A549 (cell line): ENCODE data around the gene EVPL. TPM values are rescaled to one million over a fixed set of nuclear protein-coding genes. Genes with fewer than 3 reads are reported as not detected.

Experiments
- ATAC-seq, 2 experiments: fragments of 200-7000 bp in 1 of 2; fragments of >200 bp in 1 of 2; cut with Nextera tagmentation in 1 of 2; cut with Tn5 transposase in 1 of 2; 3 replicates each; pipeline versions ENCODE4 v1.8.0 to v1.9.1; 2018 to 2020; ENCODE audit warnings: mild to moderate bottlenecking in 1 of 2, moderate library complexity in 1 of 2
- CTCF ChIA-PET: fragments of 300-600 bp; sonication (Branson Sonifier 250); formaldehyde crosslinking; extraction: SDS; loops from one replicate; lab custom pipeline; 2021; ENCODE audit warnings: antibody characterized with exemption, inconsistent platforms; lab: Yijun Ruan, JAX
- POLR2A ChIA-PET: fragments of 350-600 bp; formaldehyde crosslinking; extraction: SDS; loops from one replicate; lab custom pipeline; 2021; ENCODE audit warnings: antibody characterized with exemption, inconsistent platforms; lab: Yijun Ruan, JAX
- DNase-seq, 2 experiments: peaks; one replicate each; pipeline versions ENCODE4 v3.0.0 to v3.0.0-alpha.2; 2011 to 2016; ENCODE audit warnings: low read depth in 1 of 2, low spot score in 1 of 2
- FAIRE-seq: peaks from 2 replicates; lab custom pipeline; 2011; peaks lifted over from hg19 to GRCh38; lab: Jason Lieb, UNC
- H3K27ac ChIP-seq, 2 experiments: fragments of >200 bp; sonication (Bioruptor Twin); formaldehyde crosslinking; 3 replicates each; pipeline ENCODE4 v1.5.1; 2016 to 2017
- H3K4me1 ChIP-seq: fragments of >200 bp; sonication (Bioruptor Twin); formaldehyde crosslinking; 3 replicates; pipeline ENCODE4 v1.6.1; 2016
- H3K4me2 ChIP-seq: fragments of >200 bp; sonication (Bioruptor Twin); formaldehyde crosslinking; 3 replicates; pipeline ENCODE4 v1.6.1; 2016
- H3K4me3 ChIP-seq: fragments of >200 bp; sonication (Bioruptor Twin); formaldehyde crosslinking; 3 replicates; pipeline ENCODE4 v1.5.1; 2016
- H3K9me3 ChIP-seq: fragments of >200 bp; sonication (Bioruptor Twin); formaldehyde crosslinking; 3 replicates; pipeline ENCODE4 v1.6.1; 2016
- CHD4 ChIP-seq: fragments of 200-600 bp; sonication (generic); IDR thresholded peaks from 2 replicates; pipeline ENCODE4 v1.6.1; 2016; ENCODE audit warnings: antibody characterized with exemption, mild to moderate bottlenecking, borderline replicate concordance
- EHF ChIP-seq: fragments of 250-450 bp; sonication (Bioruptor Pico); IDR thresholded peaks from 2 replicates; pipeline ENCODE4 v1.5.0; 2020; ENCODE audit warnings: mild to moderate bottlenecking
- EP300 ChIP-seq, 2 experiments: fragments of >200 bp; sonication (Bioruptor Twin); formaldehyde crosslinking; IDR thresholded peaks; 2 replicates in 1 of 2; 3 replicates in 1 of 2; pipeline ENCODE4 v1.6.1; 2016 to 2017
- FOSB ChIP-seq: fragments of 250-450 bp; sonication (Bioruptor Pico); IDR thresholded peaks from 2 replicates; pipeline ENCODE4 v1.5.0; 2020; ENCODE audit warnings: mild to moderate bottlenecking, moderate library complexity
- FOSL2 ChIP-seq, 2 experiments: fragments of 450-650 bp in 1 of 2; fragments of >200 bp in 1 of 2; sonication (Bioruptor Twin) in 1 of 2; formaldehyde crosslinking; IDR thresholded peaks; 2 replicates each; pipeline versions ENCODE4 v1.5.0 to v1.6.1; 2016 to 2020; ENCODE audit warnings: mild to moderate bottlenecking in 1 of 2, moderate library complexity in 1 of 2
- HOXA7 ChIP-seq: fragments of 250-450 bp; sonication (Bioruptor Pico); IDR thresholded peaks from 2 replicates; pipeline ENCODE4 v1.5.0; 2020; ENCODE audit warnings: mild to moderate bottlenecking, moderate library complexity
- KDM1A ChIP-seq: fragments of 200-600 bp; sonication (generic); IDR thresholded peaks from 2 replicates; pipeline ENCODE4 v1.6.1; 2016; ENCODE audit warnings: low read depth, mild to moderate bottlenecking
- PHF8 ChIP-seq: fragments of 200-600 bp; sonication (generic); IDR thresholded peaks from 2 replicates; pipeline ENCODE4 v1.6.1; 2016; ENCODE audit warnings: low read depth, mild to moderate bottlenecking, antibody characterized with exemption, moderate library complexity, borderline replicate concordance
- RARB ChIP-seq: fragments of 250-450 bp; sonication (Bioruptor Pico); IDR thresholded peaks from 2 replicates; pipeline ENCODE4 v1.8.0; 2021; ENCODE audit warnings: mild to moderate bottlenecking, moderate library complexity
- RCOR1 ChIP-seq: fragments of 150-350 bp; IDR thresholded peaks from 2 replicates; pipeline ENCODE4 v1.6.1; 2014; ENCODE audit warnings: antibody characterized with exemption, low read length, low read depth
- SMC3 ChIP-seq: fragments of >200 bp; sonication (Bioruptor Twin); formaldehyde crosslinking; IDR thresholded peaks from 3 replicates; pipeline ENCODE4 v1.6.1; 2018; ENCODE audit warnings: inconsistent platforms
- SREBF2 ChIP-seq: fragments of 450-650 bp; IDR thresholded peaks from 2 replicates; pipeline ENCODE4 v1.6.1; 2014; ENCODE audit warnings: mild to moderate bottlenecking, moderate library complexity
- ZNF302 ChIP-seq: fragments of 250-450 bp; sonication (Bioruptor Pico); IDR thresholded peaks from 2 replicates; pipeline ENCODE4 v1.9.0; 2021; ENCODE audit warnings: inconsistent platforms, mild to moderate bottlenecking, moderate library complexity
- ZSCAN20 ChIP-seq: fragments of 250-450 bp; sonication (Bioruptor Pico); IDR thresholded peaks from 2 replicates; pipeline ENCODE4 v1.8.0; 2022; ENCODE audit warnings: mild to moderate bottlenecking, moderate library complexity
- WGBS: methylation state at CpG from one replicate; pipeline ENCODE4 v1.1.6; 2017; ENCODE audit errors: missing lambda C conversion rate; 5-methylcytosine and 5-hydroxymethylcytosine counted together
- polyA plus RNA-seq, 4 experiments: library from polyadenylated mRNA; depleted of rRNA in 3 of 4; stranded (reverse); fragments of >200 nt; fragmentation: RNase III in 1 of 4; extraction: RNeasy Plus Mini Kit Qiagen cat#74134 plus additional on column Dnase treatment in 1 of 4; gene quantifications; 2 replicates in 3 of 4; 3 replicates in 1 of 4; pipeline ENCODE4 v1.2.3, GENCODE V29; 2011 to 2017
- TF ChIP-seq, protein P1 (sequence below): fragments of >200 bp; sonication (Bioruptor Twin); formaldehyde crosslinking; IDR thresholded peaks from 3 replicates; pipeline ENCODE4 v1.5.1; 2016
- TF ChIP-seq, protein P2 (sequence below): fragments of 250-450 bp; sonication (Bioruptor Pico); IDR thresholded peaks from 2 replicates; pipeline ENCODE4 v1.5.0; 2020; ENCODE audit warnings: low read depth, mild to moderate bottlenecking, moderate library complexity
- TF ChIP-seq, protein P3 (sequence below): fragments of 450-650 bp; IDR thresholded peaks from 2 replicates; pipeline ENCODE4 v1.6.1; 2014; ENCODE audit warnings: antibody characterized with exemption
- TF ChIP-seq, protein P4 (sequence below): IDR thresholded peaks from 2 replicates; pipeline ENCODE4 v1.6.1; 2012
- TF ChIP-seq, protein P5 (sequence below): fragments of >200 bp; sonication (Bioruptor Twin); formaldehyde crosslinking; IDR thresholded peaks from 3 replicates; pipeline ENCODE4 v1.6.1; 2016
- TF ChIP-seq, protein P6 (sequence below): IDR thresholded peaks from 2 replicates; pipeline ENCODE4 v1.6.1; 2012

Gene EVPL
- polyA plus RNA-seq, 2 of the 4 experiments (the other 2 are of a cell fraction): 4.1 to 13.9 TPM

DNA sequence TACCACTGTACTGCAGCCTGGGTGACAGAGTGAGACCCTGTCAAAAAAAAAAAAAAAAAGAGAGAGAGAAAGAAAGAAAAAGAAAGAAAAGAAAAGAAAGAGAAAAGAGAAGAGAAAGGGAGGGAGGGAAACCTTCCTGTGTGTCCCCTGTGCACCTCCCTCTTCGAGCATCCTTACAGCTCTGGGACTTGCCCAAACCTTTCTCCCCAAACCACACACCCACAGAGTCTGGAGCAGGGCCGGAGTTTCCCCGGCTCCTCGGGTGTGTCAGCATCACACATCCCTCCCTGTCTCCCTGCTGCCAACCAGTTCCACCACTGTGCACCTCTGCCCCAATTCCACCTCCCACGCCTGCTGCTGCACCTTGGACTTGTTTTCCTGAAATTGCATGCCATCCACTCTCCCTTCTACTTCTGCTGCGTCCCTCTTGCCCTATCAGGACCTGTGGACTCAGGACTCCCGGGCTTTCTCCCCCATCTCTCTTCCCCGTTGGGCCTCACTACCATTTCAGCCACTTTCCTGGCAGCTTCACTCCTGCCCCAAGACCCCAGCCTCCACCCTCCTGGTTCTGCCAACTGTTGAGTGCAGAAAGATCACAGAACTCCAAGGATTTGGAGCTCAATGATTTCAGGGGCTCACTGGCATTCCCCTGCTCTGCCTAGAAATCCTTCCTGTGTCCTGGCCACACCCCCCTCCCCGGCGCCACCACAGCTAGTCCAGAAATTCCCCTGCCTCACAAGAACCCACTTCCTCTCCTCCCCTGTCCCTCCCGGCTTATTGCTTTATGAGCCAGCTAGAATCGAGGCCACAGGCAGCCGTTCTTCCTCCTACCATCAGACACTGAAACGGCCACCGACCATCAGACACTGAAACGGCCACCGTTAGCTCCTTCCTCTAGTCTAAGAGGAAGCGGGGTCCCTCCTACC, 30.2 kb downstream of the EVPL start:
- Histone ChIP-seq H3K4me3 (no peak overlapping the region), H3K9me3 (no peaks in the 10 kb centered on the region), H3K4me2 (no peak overlapping the region), H3K27ac (peak overlapping the region in 1 of 2 experiments; percentile 17; a peak in 1 of 6 replicates), H3K4me1 (peaks cover 15% of the 10 kb centered on the region; the same call in 2 of the 3 replicates)
- ChIA-PET POLR2A (no interaction called here), CTCF (interaction anchor here (0.6 to 24.2 kb wide), 9 partner anchors 8 to 1559 kb away, joined by 3 to 408 read pairs (median 5); partner anchors contain the start of gene MRPL38)
- 69% methylated on average over 18 of the region's 18 CpGs for WGBS
- no peak for TF ChIP-seq ZNF302 (CRISPR knock-in tag)
- no peak for TF ChIP-seq PHF8
- no peak for TF ChIP-seq HOXA7
- TF ChIP-seq EHF (CRISPR knock-in tag): no peak
- no peak for TF ChIP-seq CHD4
- TF ChIP-seq, protein P1, sequence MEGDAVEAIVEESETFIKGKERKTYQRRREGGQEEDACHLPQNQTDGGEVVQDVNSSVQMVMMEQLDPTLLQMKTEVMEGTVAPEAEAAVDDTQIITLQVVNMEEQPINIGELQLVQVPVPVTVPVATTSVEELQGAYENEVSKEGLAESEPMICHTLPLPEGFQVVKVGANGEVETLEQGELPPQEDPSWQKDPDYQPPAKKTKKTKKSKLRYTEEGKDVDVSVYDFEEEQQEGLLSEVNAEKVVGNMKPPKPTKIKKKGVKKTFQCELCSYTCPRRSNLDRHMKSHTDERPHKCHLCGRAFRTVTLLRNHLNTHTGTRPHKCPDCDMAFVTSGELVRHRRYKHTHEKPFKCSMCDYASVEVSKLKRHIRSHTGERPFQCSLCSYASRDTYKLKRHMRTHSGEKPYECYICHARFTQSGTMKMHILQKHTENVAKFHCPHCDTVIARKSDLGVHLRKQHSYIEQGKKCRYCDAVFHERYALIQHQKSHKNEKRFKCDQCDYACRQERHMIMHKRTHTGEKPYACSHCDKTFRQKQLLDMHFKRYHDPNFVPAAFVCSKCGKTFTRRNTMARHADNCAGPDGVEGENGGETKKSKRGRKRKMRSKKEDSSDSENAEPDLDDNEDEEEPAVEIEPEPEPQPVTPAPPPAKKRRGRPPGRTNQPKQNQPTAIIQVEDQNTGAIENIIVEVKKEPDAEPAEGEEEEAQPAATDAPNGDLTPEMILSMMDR: no peak
- TF ChIP-seq, protein P2, sequence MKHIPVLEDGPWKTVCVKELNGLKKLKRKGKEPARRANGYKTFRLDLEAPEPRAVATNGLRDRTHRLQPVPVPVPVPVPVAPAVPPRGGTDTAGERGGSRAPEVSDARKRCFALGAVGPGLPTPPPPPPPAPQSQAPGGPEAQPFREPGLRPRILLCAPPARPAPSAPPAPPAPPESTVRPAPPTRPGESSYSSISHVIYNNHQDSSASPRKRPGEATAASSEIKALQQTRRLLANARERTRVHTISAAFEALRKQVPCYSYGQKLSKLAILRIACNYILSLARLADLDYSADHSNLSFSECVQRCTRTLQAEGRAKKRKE (CRISPR knock-in tag): no peak
- TF ChIP-seq RCOR1: no peak
- TF ChIP-seq KDM1A: no peak
- TF ChIP-seq, protein P3, sequence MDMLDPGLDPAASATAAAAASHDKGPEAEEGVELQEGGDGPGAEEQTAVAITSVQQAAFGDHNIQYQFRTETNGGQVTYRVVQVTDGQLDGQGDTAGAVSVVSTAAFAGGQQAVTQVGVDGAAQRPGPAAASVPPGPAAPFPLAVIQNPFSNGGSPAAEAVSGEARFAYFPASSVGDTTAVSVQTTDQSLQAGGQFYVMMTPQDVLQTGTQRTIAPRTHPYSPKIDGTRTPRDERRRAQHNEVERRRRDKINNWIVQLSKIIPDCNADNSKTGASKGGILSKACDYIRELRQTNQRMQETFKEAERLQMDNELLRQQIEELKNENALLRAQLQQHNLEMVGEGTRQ: no peak
- no peak for DNase-seq
- peak in 1 of 2 experiments; percentile 17; a peak in 3 of 6 replicates for ATAC-seq
- FAIRE-seq: no peak

DNA sequence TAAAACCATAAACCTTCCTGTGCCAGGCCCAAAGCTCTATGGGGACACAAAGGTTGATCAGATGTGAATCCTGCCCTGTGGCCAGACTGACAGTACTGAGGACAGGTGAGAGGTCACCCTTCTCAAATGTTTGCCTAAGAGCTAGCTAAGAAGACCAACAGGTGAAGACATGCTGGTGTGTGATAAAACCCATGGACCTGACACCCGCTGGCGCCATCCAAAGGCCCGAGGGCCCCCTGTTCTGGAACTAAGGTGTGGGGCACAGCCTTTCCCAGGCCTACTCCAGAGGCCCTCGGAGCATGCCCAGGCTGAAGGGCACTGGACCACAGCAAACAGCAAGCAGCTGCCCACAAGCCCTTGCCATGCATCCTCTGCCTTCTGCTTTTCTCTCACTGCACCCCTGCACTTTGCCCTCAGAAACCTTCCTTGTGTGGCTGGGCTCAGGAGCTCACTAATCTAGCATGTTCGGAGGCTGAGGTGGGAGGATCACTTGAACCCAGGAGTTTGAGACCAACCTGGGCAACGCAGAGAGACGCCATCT, 31.7 kb downstream of the EVPL start:
- Histone ChIP-seq H3K4me2 (no peak overlapping the region), H3K4me3 (no peak overlapping the region), H3K9me3 (no peaks in the 10 kb centered on the region), H3K4me1 (peaks cover 15% of the 10 kb centered on the region; the same call in 2 of the 3 replicates), H3K27ac (no peak overlapping the region)
- FAIRE-seq (no peak), ATAC-seq (no peak), DNase-seq (no peak)
- POLR2A ChIA-PET: no interaction called here
- WGBS: 90% methylated on average over 7 of the region's 7 CpGs
- TF ChIP-seq, protein P4, sequence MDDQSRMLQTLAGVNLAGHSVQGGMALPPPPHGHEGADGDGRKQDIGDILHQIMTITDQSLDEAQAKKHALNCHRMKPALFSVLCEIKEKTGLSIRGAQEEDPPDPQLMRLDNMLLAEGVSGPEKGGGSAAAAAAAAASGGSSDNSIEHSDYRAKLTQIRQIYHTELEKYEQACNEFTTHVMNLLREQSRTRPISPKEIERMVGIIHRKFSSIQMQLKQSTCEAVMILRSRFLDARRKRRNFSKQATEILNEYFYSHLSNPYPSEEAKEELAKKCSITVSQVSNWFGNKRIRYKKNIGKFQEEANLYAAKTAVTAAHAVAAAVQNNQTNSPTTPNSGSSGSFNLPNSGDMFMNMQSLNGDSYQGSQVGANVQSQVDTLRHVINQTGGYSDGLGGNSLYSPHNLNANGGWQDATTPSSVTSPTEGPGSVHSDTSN: no peak
- TF ChIP-seq RARB: no peak
- TF ChIP-seq SMC3: no peak
- no peak for TF ChIP-seq FOSB (CRISPR knock-in tag)
- TF ChIP-seq FOSL2 (IDR thresholded peaks at IDR 0.05): no peak
- no peak for TF ChIP-seq FOSL2 (CRISPR knock-in tag; IDR thresholded peaks at IDR 0.05)
- TF ChIP-seq SREBF2: no peak
- TF ChIP-seq ZSCAN20: no peak
- TF ChIP-seq, protein P5, sequence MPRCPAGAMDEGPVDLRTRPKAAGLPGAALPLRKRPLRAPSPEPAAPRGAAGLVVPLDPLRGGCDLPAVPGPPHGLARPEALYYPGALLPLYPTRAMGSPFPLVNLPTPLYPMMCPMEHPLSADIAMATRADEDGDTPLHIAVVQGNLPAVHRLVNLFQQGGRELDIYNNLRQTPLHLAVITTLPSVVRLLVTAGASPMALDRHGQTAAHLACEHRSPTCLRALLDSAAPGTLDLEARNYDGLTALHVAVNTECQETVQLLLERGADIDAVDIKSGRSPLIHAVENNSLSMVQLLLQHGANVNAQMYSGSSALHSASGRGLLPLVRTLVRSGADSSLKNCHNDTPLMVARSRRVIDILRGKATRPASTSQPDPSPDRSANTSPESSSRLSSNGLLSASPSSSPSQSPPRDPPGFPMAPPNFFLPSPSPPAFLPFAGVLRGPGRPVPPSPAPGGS: no peak
- TF ChIP-seq, protein P6, sequence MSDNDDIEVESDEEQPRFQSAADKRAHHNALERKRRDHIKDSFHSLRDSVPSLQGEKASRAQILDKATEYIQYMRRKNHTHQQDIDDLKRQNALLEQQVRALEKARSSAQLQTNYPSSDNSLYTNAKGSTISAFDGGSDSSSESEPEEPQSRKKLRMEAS: no peak
- TF ChIP-seq EP300 (IDR thresholded peaks at IDR 0.05): no peak
- CTCF ChIA-PET: interaction anchor here (1.1 to 24.2 kb wide), 6 partner anchors 10 to 304 kb away, joined by 3 to 408 read pairs (median 22); partner anchors contain the start of gene MRPL38
